GM19397 (cell line): ENCODE data around the gene DBI.
"Not testable (repeated sequence)": the region's sequence is repeated elsewhere in the genome, so short reads cannot be mapped to it uniquely, and the experiment has no call there.

Experiments
- ATAC-seq: cut with Tn5 transposase; IDR thresholded peaks from one replicate; pipeline ENCODE4 v1.9.1; 2021; ENCODE audit warnings: mild to moderate bottlenecking, moderate library complexity; ENCODE audit not compliant: unreplicated experiment

The DBI gene

DNA sequence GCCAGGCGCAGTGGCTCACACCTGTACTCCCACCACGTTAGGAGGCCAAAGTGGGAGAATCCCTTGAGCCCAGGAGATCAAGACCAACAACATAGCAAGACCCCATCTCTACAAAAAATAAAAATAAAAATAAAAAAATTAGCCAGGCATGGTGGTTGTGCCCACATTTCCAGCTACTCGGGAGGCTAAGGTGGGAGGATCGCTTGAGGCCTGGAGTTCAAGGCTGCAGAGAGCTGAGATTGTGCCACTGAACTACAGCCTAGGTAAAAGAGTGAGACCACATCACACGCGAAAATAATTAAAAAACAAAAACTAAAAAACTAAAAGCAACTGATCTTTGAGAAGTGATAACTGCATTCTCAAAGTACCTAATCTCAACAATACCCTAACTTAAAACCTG, 2.0 kb upstream of the DBI start:
- ATAC-seq, result no peak

DNA sequence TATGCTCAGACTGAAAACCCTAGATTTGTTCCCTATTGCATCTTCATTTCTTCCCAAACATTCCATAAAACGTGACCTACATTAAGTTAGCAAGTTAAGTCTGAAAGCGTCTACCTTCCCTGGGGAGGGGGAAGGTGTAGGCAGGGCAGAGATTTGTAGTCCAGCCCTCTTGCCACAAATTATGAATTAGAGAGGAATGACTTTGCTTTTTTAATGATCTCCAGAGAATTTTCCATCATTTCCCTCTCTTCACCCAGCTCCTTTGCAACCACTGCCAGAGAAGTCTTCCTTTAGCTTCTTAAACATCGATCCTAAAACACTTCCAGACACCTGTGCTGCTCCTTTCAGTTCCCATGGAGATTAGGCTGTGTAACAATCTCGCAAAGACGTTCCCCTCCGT, 1.3 kb upstream of the DBI start:
- ATAC-seq, result no peak

DNA sequence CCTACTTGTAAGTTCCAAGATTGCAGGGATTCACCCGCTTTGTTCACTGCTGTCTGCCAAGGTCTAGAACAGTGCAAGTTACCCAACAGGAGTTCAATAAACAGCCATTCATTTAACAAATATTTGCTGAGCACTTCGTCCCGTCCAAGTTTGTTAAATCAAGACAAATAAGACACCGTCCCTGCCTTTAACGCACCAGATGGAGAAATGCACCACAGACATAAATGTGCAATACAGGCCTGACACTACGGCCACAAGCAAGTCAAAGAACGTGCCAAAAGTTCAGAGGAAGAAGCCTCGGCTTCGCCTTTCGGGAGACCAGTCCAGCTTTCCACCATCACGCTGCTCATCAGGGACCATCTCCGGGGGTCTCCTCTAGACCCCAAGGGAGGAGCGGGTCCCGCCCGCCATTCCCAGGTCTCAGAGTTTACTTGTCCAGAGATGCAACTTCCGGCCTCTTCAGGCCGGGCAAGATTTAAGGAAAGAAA, 572 bp upstream of the DBI start:
- ATAC-seq, result peak; percentile 2

DNA sequence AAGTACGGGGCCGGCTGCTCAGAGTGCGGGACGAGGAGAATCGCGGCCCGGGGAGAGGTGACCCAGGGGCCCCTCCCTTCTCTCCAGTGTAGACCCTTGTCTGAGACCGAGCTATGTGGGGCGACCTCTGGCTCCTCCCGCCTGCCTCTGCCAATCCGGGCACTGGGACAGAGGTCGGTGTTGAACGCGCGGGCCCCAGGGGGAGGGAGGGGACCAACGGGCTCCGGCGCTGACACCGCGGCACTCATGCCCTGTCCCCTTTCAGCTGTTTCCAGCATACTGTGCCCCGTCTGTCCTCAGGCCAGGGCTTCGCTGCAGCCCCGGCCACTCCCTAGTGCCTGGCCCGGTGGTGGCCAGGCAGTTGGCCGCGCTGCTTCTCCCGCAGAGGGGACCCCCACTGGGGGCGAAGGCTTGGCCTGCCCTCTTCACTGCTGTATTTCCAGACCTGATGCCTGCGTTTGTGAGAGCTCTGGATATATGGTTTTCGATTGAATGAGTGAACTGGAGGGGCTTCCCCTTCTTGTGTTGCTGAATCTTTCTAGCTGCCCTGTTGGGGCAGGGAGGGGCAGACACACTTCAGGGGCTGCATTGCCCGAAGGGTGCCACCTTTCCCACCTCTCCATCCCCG, 809 bp downstream of the DBI start:
- ATAC-seq, result peak; percentile 29

DNA sequence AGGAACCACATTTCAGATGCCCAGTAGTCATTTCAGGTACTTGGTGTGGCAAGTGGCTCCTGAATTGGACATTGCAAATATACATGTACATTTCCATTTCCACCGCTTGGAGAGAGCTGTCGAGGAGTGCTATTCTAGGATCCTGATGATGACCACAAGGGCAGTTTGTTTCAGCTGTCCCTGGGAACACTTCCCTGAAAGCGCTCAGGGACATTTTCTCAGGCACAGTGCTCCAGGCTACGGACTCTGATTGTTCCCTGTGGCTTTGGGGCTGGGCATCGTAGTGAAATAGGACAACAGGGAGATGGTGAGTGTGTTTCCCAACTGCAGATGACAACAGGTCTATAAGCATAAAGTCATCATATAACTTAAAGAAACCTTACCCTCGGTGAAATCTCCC, 3.1 kb downstream of the DBI start:
- ATAC-seq, result no peak

DNA sequence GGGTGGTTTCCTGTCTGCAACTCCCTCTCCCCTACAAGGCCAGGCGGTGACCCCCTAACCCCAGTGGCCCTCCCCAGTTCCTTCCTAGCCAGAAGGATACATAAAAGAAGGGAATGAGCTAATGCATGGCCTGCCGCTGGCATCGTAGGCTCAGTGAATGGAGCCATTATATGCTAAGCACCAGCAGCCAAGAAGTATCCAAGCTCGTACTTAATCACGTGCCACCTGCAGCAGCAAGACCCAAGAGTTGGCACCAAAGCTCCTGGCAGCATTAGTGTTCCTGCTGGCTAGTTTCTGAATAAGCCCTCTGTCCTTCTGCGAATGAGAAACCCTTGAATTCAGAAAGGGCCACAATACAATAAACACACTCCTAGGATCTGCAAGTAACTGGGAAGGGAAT, 4.3 kb downstream of the DBI start:
- ATAC-seq, result no peak

DNA sequence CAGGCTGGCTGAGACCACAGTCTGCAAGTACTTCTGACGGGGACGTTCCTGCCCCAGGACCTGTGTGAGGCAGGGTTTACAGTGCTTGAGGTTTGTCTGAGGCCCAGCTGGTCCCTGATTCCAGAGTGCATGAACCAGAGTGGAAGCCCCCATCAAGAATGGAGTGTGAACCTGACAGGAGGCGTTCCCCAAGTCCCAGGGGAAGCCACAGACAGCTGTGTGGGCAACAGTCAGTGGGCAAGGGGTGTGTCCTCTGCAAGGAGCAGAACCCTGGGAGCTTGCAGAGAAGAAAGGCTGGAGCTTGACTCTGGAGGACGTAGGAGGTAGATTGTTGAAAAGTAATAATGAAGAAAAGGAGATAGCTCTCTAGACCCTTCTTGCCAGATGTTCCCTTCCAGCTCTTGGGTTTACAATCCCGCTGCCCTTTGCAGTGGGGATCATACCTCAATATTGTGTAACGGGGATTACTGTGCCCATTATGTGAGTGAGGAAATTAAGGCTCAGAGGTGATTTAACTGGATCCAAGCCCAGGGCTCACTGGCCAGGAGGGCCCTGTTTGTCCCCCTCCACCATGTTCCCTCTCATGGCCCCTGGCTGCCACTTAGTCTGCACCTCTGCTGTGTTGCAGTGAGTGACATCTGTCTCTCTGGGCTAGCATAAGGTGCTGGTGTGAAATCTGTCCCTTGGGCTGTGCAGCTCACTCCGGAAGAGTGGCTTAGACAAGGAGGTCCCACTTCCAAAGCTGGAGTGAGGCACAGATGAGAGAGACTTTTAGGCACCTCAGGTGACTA, 6.2 kb downstream of the DBI start:
- no peak for ATAC-seq

DNA sequence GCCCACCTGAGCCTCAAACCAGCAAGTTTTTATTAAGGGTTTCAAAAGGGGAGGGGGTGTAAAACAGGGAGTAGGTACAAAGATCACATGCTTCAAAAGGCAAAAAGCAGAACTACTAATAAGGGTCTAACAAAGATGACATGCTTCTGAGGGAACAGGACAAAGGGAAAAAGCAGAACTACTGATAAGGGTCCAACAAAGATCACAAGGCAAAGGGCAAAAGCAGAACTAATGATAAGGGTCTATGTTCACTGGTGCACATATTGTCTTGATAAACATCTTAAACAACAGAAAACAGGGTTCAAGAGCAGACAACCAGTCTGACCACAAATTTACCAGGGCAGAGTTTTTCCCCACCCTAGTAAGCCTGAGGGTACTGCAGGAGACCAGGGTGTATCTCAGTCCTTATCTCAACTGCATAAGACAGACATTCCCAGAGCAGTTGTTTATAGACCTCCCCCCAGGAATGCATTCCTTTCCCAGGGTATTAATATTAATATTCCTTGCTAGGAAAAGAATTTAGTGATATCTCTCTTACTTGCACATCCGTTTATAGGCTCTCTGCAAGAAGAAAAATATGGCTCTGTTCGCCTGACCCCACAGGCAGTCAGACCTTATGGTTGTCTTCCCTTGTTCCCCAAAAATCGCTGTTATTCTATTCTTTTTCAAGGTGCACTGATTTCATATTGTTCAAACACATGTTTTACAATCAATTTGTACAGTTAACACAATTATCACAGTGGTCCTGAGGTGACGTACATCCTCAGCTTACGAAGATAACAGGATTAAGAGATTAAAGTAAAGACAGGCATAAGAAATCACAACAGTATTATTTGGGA, 7.3 kb downstream of the DBI start:
- ATAC-seq, result not testable (repeated sequence)

DNA sequence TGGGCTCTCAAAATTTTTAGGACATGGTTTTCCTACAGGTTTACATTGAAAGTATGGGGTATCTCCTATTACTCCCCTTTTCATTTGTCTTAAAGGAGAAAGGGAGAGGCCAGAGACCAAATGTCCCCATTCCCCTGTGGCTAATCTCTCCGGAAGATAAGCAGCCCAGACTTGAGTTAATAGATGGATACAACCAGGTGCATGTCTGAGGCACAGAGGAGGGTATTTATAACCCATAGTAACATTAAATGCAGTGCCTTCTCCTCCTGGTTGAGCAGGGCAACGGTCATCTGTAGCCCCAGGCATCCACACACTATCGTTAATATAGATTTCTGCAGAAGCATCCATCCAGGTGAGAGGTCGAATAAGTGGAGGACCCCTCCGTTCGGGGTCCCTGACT, 9.6 kb downstream of the DBI start:
- not testable (repeated sequence) for ATAC-seq

DNA sequence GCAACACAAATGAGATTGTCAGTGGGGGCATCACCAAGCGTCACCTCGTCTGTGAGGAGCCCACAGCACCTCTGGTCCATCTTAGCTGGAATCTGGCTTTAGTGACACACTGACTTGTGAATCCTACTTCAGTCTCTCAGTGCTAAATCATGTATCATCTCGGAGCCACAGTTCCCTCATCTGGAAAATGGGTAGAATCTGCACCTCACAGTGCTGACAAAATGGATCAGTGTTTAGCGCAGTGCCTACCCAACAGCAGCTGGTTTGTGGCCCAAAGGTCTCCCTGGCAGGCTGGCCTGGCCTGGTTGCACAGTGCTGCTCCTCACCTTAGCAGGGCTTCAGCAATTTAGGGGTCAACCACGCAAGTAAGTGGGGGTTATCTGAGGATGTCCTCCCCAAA, 10.0 kb downstream of the DBI start:
- no peak for ATAC-seq

DNA sequence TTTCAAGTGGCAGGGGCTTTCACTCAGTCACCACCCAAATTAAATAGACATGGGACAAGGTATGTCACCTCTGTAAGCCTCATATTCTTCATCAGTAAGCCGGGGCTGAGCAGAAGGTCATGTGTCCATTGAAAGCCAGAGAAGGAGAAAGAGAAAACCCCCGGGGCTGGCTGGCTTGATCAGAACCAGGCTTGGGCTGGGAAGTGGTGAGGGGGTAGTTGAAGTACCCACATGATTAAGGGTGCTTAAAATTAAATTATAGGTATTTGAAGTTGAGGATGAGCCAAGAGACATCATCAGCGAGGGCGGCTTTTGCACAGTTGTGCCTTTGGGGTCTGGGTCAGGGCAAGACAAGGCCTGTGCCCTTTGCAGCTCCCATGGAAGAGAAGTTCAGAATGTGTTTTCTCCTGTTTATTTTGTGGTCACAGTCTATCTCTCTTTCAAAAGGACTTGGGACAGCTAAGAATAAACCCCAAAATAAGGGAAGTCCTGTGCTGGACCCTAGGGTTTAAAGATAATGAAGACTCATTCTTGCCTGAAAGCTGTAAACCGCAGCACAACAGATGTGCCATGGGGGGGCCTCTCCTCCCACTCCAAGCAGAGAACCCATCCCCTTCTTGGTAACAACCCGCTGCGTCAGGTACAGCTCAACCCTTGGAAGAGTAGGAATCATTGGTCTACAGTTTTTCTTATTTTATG, 10.7 kb downstream of the DBI start:
- ATAC-seq, result no peak

DNA sequence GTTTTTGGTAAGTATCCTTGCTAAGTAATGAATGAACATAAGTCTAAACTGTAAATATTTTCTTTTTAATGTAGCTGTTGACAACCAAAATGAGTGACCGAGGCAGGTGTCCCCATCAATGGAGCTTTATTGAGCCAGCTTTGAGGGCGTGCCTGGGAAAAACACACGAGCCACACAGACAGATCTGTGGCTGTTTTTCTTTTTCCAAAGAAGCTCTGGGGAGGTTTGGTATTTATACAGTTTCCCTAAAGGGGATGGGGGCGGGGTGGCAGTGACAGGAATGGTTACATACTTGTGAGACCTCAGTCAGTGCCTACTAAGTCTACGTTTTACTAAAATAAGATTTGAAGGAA, 11.2 kb downstream of the DBI start:
- no peak for ATAC-seq

DNA sequence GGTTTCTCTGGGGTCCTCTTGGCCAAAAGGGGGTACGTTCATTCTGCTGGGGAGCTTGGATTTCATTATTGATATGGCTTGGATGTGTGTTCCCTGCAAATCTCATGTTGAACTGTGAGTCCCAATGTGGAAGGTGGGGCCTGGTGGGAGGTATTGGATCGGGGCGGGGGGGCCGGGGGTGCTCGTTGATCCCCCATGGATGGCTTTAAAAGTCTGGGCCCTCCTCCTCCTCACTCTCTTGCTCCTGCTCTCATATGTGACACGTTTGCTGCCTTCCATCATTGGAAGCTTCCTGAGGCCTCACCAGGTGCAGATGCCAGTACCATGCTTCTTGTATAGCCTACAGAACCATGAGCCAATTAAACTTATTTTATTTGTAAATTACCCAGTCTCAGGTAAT, 11.8 kb downstream of the DBI start:
- no peak for ATAC-seq

DNA sequence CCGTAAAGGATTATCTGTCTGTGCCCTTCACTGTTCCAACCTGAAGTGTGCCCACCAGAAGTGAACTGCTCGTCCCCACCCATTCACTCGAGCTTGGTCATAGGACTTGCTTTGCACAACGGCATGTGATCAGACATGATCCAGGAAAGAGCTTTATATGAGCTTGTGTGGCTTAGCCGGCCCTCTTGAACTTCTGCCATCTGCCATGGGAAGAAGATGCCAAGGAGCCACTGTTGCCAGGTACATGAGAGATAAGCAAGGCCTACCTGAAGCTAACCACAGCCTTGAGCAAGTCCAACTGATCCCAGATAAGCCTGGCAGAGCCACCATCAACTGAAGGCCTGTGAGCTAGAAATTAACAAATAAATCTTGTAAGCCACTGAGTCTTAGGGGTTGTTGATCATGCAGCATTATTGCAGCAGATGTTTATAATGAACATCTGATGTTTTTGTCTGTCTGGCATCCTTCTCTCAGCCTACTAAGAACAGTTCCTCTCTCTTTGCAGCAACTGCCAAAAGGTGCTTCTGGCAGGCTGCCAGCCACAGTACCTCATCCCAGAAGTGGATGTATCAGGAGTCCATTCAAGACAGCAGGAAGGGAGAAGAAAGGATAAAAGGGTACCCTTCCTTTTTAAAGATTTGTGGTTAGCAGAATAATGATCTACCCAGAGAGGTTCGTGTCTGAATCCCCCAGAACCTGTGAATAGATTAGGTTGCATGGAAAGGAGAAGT, 16.8 kb downstream of the DBI start:
- ATAC-seq, result no peak

DNA sequence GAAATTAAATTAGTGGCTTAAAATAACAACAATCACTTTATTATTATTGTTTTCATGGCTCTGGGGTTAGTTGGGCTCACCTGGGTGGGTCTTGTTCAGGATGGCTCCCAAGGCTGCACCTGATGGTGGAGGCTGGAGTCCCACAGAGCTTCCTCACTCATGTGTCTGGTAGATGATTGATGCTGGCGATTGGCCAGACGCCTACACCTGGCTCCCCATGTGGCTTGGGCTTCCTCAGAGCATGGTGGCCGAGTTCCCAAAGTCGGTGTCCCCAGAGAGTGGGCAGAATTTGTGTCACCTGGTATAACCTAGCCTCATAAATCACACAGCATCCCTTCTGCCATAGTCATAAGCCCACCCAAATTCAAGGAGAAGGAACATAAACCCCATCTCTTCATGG, 18.2 kb downstream of the DBI start:
- no peak for ATAC-seq

DNA sequence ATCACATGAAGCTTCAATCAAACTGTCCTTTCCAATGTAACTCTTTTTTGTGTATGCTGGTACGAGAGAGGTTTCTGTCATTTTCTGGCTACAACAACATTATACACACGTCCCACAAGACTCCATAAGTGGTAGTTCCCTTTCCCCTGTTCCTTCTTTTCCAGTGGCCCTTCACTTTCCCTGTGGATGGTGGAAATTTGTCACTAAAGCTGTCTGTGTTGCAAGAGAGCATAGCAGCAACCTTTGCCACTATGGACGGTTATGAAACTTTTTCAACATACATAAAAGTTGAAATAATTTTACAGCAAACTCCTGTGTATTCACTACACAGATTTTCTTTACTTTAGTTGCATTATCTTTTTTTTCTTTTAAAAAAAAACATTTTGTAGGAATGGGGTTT, 18.7 kb downstream of the DBI start:
- ATAC-seq, result no peak

DNA sequence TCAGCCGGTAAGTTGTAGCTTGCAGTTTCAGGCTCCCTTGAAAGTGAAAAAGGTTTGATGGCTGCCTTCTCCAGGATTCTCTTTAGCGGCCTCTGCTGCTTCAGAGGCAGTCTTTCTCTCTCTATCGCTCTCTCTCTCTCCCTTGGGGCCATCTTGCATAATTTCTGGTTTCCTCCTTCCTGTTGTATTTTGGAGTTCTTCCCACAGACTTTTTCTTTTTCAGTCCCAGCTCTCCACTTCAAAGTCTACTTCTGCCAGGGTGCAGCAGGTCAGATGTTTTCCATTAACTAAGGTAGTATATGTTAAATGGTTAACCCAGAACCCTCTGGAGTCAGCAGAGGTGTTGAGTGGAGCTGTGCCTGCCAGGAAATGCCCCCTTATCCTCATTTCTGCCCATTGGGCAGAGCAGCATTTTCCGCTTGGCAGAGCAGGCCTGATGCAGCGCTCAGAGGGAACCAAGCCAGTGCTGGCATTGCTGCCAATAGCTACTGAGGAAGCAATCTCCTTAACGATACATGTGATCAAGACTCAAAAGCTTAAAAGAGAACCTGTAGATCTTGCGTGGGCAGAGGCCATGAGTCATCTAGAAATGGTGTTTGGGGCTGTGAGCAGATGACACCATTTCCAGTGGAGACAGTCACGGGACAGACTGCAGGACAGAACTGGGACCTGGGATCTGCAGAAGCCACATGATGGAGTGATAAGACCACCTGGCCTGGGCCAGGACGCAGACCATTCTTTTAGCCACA, 20.8 kb downstream of the DBI start:
- ATAC-seq, result peak; percentile 70

DNA sequence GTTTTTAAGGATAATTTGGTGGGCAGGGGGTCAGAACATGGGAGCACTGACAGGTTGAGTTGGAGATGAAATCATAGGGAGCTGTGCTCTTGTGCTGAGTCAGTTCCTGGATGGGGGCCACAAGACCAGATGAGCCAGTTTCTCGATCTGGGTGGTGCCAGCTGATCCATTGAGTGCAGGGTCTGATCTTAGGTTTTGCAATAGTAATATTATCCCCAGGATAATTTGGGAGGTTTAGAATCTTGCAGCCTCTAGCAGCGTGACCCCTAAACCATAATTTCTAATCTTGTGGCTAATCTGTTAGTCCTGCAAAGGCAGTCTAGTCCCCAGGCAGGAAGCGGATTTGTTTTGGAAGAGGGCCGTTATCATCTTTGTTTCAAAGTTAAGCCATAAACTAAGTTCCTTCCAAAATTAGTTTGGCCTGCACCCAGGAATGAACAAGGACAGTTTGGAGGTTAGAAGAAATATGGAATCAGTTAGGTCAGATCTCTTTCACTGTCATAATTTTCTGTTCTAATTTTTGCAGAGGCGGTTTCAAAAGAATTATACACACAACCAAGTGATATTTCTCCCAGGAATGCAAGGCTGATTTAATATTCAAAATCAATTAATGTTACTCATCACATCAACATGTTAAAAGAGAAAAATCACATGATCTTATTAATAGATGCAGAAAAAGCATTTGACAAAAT, 23.0 kb downstream of the DBI start:
- ATAC-seq, result no peak
